HK-2 (cell line): ENCODE data around the gene CELF1.

Experiments
- DNase-seq: peaks from one replicate; pipeline ENCODE4 v3.0.0-alpha.2; 2018; ENCODE audit not compliant: unreplicated experiment

CELF1 gene

GRCh38 chr11:47552566-47553405, at the start of gene CELF1:
Gene CELF1 (minus strand): TSS chr11:47553132. CDS start chr11:47499523, 53,609 bp downstream.
- DNase-seq, result peak; percentile 84

GRCh38 chr11:47599902-47600301, 47.0 kb upstream of the CELF1 start:
- DNase-seq, result no peak

- DNase-seq, result no peak
Observed at GRCh38 chr11:47595967-47596366, 43.0 kb upstream of the CELF1 start.

- no peak for DNase-seq
Observed at GRCh38 chr11:47595029-47595428, 42.1 kb upstream of the CELF1 start.

- DNase-seq, result no peak
Observed at GRCh38 chr11:47593934-47594855, 41.3 kb upstream of the CELF1 start, which contains the start of gene C1QTNF4. Gene C1QTNF4 (minus strand): TSS chr11:47594411. CDS start chr11:47590810, 3,601 bp downstream.

GRCh38 chr11:47593492-47593933, 40.6 kb upstream of the CELF1 start:
- no peak for DNase-seq

GRCh38 chr11:47592970-47593369, 40.0 kb upstream of the CELF1 start:
- no peak for DNase-seq

GRCh38 chr11:47592251-47592650, 39.3 kb upstream of the CELF1 start:
- DNase-seq, result no peak

GRCh38 chr11:47591764-47592163, 38.8 kb upstream of the CELF1 start:
- no peak for DNase-seq

GRCh38 chr11:47589977-47590861, 37.3 kb upstream of the CELF1 start:
- no peak for DNase-seq

GRCh38 chr11:47589584-47589976, 36.6 kb upstream of the CELF1 start:
- no peak for DNase-seq

GRCh38 chr11:47589118-47589517, 36.2 kb upstream of the CELF1 start:
- DNase-seq, result no peak

GRCh38 chr11:47587723-47588326, 34.9 kb upstream of the CELF1 start:
- no peak for DNase-seq

GRCh38 chr11:47587039-47587716, 34.2 kb upstream of the CELF1 start:
- DNase-seq, result no peak

- DNase-seq, result no peak
Observed at GRCh38 chr11:47586098-47586855, 33.3 kb upstream of the CELF1 start, which contains the start of gene FAM180B. Gene FAM180B (plus strand): TSS chr11:47586678. CDS start chr11:47586769, 91 bp downstream.

- DNase-seq, result no peak
Observed at GRCh38 chr11:47583844-47584243, 30.9 kb upstream of the CELF1 start.

GRCh38 chr11:47578524-47579494, 25.9 kb upstream of the CELF1 start, which contains the start of the genes KBTBD4 and NDUFS3:
Gene KBTBD4 (minus strand): TSS chr11:47578970. CDS start chr11:47578951, 19 bp downstream.
Gene NDUFS3 (plus strand): TSS chr11:47579074. CDS start chr11:47579092, 18 bp downstream.
- DNase-seq, result peak; percentile 85

- DNase-seq, result no peak
Observed at GRCh38 chr11:47577460-47578041, 24.6 kb upstream of the CELF1 start.
